Stomach smooth muscle (tissue), 2 donors: Measurements from ENCODE around the gene ETFB.

ENCODE experiments used
- H3K27ac ChIP-seq: one replicate; pipeline ENCODE4 v1.7.0; 2013; ENCODE audit warnings: mild to moderate bottlenecking, low read length, inconsistent platforms
- H3K27me3 ChIP-seq, 2 donors: one replicate each; pipeline ENCODE4 v1.7.0; 2013; ENCODE audit warnings: low read length in 2 of 2; ENCODE audit not compliant: insufficient read depth in 2 of 2, control insufficient read depth in 1 of 2
- H3K36me3 ChIP-seq, 2 donors: one replicate each; pipeline ENCODE4 v1.7.0; 2013; ENCODE audit warnings: low read length in 2 of 2; ENCODE audit not compliant: control insufficient read depth in 2 of 2, insufficient read depth in 2 of 2
- H3K4me1 ChIP-seq: one replicate; pipeline ENCODE4 v1.7.0; 2013; ENCODE audit warnings: low read length; ENCODE audit not compliant: control insufficient read depth, insufficient read depth
- H3K4me3 ChIP-seq, 2 donors: one replicate each; pipeline ENCODE4 v1.7.0; 2013; ENCODE audit warnings: low read length in 2 of 2
- H3K9ac ChIP-seq, 2 donors: one replicate each; pipeline ENCODE4 v1.7.0; 2013; ENCODE audit warnings: low read length in 2 of 2, mild to moderate bottlenecking in 1 of 2
- H3K9me3 ChIP-seq, 2 donors: one replicate each; pipeline ENCODE4 v1.7.0; 2013; ENCODE audit warnings: low read length in 2 of 2; ENCODE audit not compliant: control insufficient read depth in 2 of 2
- donor health status: healthy.
- donor health status: Pancreatic carcinoma.

The ETFB gene

DNA sequence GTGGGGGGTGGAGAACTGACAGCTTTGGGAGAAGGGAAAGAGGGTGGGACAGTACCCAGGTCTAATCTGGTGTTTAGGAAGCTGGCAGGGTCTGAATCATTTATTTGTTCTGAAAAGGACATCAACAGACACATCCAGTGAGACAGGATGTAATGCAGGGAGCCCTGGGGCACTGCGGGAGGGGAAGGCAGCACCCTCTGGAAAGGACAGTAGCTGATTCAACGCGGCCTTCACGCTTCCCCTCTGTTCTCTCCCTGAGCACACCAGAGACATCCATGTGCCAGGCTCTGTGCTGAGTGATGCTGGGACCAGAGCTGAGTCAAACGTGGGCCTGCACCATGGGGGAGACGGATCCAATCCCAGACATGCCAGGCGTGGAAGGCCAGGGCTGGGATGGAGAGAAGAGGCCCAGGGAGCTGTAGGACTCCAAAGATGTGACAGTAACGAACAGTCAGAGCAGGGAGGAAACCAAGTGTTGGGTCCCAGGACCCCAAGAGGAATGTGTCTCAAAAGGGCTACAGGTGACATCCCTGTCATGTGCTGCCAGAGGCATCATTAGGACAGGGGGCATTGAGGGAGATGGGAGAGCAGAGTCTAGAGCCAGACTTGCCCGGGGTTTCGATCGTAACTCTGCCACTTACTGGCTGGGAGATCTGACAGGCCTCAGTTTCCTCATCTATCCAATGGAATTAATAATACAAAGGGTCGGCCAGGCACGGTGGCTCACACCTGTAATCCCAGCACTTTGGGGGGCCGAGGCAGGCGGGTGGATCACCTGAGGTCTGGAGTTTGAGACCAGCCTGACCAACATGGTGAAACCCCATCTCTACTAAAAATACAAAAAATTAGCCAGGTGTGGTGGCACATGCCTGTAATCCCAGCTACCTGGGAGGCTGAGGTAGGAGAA lies 1.7 kb downstream of the ETFB start:
- H3K4me1 ChIP-seq: peaks cover 56% of the 10 kb centered on the region
- H3K9me3 ChIP-seq: no peaks in the 10 kb centered on the region
- H3K4me3 ChIP-seq: peak overlapping the region; percentile 3 to 91
- peak overlapping the region; percentile 56 to 58 for H3K9ac ChIP-seq
- H3K27ac ChIP-seq: peak overlapping the region; percentile 82
- H3K36me3 ChIP-seq: no peaks in the 10 kb centered on the region
- no peaks in the 10 kb centered on the region for H3K27me3 ChIP-seq

GRCh38 chr19:51361239-51361638 lies 4.9 kb downstream of the ETFB start:
- Histone ChIP-seq H3K36me3 (peaks cover 0 to 2% of the 10 kb centered on the region in 2 donors), H3K27me3 (no peaks in the 10 kb centered on the region), H3K4me3 (no peak overlapping the region), H3K4me1 (peaks cover 47% of the 10 kb centered on the region), H3K27ac (no peak overlapping the region), H3K9me3 (no peaks in the 10 kb centered on the region), H3K9ac (no peak overlapping the region)

DNA sequence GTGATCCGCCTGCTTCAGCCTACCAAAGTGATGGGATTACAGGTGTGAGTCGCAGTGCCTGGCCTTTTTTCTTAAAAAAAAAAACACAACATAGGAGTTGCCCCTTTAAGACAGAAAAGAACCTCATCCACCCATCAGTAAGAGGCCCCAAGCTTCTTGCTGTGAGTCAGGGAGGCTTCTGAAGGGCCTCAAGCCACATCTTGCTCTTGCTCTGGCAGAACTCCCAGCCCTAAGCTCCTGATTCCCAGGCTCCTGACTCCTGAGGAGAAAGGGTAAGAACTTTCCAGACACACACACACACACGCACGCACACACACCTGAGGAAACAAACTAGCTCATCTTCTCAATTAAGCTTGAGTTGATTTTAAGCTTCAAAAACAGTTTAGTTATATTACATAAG lies 6.9 kb downstream of the ETFB start:
- peaks cover 34% of the 10 kb centered on the region for H3K4me1 ChIP-seq
- no peaks in the 10 kb centered on the region for H3K27me3 ChIP-seq

GRCh38 chr19:51357952-51358351 lies 8.2 kb downstream of the ETFB start:
- Histone ChIP-seq H3K9me3 (no peaks in the 10 kb centered on the region), H3K9ac (no peak overlapping the region), H3K27me3 (no peaks in the 10 kb centered on the region), H3K4me3 (no peak overlapping the region), H3K27ac (no peak overlapping the region), H3K4me1 (peaks cover 23% of the 10 kb centered on the region), H3K36me3 (peaks cover 0 to 2% of the 10 kb centered on the region in 2 donors)

More for the DNA sequence above, 6.9 kb downstream of the ETFB start:
- H3K36me3 ChIP-seq: peaks cover 0 to 2% of the 10 kb centered on the region in 2 donors
- peak overlapping the region in 1 of 2 donors; percentile 29 for H3K9ac ChIP-seq
- no peak overlapping the region for H3K4me3 ChIP-seq
- H3K9me3 ChIP-seq: no peaks in the 10 kb centered on the region
- peak overlapping the region; percentile 55 for H3K27ac ChIP-seq

GRCh38 chr19:51356159-51356801 lies 9.9 kb downstream of the ETFB start:
- Histone ChIP-seq H3K27ac (no peak overlapping the region), H3K27me3 (no peaks in the 10 kb centered on the region), H3K4me1 (peaks cover 9% of the 10 kb centered on the region), H3K4me3 (no peak overlapping the region), H3K9ac (no peak overlapping the region), H3K36me3 (peaks cover 8 to 16% of the 10 kb centered on the region in 2 donors), H3K9me3 (no peaks in the 10 kb centered on the region)

- Histone ChIP-seq H3K4me3 (no peak overlapping the region), H3K9me3 (no peaks in the 10 kb centered on the region), H3K27me3 (no peaks in the 10 kb centered on the region), H3K4me1 (peaks cover 4% of the 10 kb centered on the region), H3K36me3 (peaks cover 11 to 28% of the 10 kb centered on the region in 2 donors), H3K9ac (no peak overlapping the region), H3K27ac (no peak overlapping the region)
Measured at GRCh38 chr19:51354742-51355148, 11.4 kb downstream of the ETFB start.

GRCh38 chr19:51354103-51354741 lies 12.0 kb downstream of the ETFB start:
- H3K36me3 ChIP-seq: peaks cover 13 to 28% of the 10 kb centered on the region in 2 donors
- H3K9ac ChIP-seq: peak overlapping the region in 1 of 2 donors; percentile 28
- H3K9me3 ChIP-seq: no peaks in the 10 kb centered on the region
- H3K4me3 ChIP-seq: no peak overlapping the region
- H3K27me3 ChIP-seq: no peaks in the 10 kb centered on the region
- peaks cover under 1% of the 10 kb centered on the region for H3K4me1 ChIP-seq
- H3K27ac ChIP-seq: no peak overlapping the region

- Histone ChIP-seq H3K4me3 (no peak overlapping the region), H3K36me3 (peaks cover 13 to 28% of the 10 kb centered on the region in 2 donors), H3K27me3 (no peaks in the 10 kb centered on the region), H3K27ac (no peak overlapping the region), H3K9ac (no peak overlapping the region), H3K9me3 (no peaks in the 10 kb centered on the region), H3K4me1 (no peaks in the 10 kb centered on the region)
Measured at GRCh38 chr19:51352783-51353360, 13.3 kb downstream of the ETFB start.

- Histone ChIP-seq H3K27me3 (no peaks in the 10 kb centered on the region), H3K4me1 (no peaks in the 10 kb centered on the region), H3K27ac (no peak overlapping the region), H3K36me3 (peaks cover 13 to 39% of the 10 kb centered on the region in 2 donors), H3K9me3 (no peaks in the 10 kb centered on the region), H3K4me3 (no peak overlapping the region), H3K9ac (no peak overlapping the region)
Measured at GRCh38 chr19:51351266-51351990, 14.8 kb downstream of the ETFB start.
